GM19372 (cell line): ENCODE results near the gene TXNDC16.

Source experiments
- ATAC-seq: cut with Tn5 transposase; IDR thresholded peaks from one replicate; pipeline ENCODE4 v1.9.1; 2021; ENCODE audit warnings: mild to moderate bottlenecking, low read depth, moderate library complexity; ENCODE audit not compliant: unreplicated experiment

The TXNDC16 gene

DNA sequence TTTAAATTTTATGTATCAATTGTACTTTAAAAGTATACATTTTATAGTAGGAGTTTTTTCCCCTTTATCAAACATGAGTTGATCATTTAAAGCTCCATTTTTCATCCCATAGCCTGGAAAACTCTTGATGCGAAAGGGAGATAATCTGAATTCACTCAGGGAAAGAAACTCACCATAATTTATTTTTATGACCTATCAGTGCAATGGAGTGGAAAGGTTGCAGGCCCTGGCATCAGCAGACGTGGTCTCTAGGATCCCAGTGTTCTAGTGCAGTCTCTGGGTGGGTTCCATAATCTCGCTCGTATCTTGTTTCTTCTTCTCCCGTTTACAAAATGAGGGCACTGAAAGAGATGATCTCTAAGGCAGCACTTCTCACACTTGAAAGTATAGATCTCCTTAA is 153.2 kb downstream of the TXNDC16 start:
- no peak for ATAC-seq

DNA sequence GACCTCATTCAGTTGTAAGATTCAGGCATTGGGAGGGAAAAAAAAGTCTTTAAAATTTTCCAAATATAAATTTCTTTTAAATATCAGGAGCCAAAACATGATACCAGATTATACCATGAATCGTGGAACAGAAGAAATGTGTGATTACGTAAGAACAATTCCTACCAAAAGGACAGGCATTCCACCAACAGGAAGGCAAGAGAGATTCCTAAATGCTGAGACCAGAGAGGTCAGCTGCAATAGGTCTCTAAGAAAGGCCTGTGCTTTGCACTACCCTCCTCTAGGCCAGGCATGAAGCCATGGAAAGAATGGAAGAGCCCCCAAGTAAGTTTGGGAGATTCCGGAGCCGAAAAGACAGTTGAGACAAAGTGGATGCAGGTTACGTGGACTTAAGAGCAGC is 154.5 kb downstream of the TXNDC16 start:
- ATAC-seq: no peak

DNA sequence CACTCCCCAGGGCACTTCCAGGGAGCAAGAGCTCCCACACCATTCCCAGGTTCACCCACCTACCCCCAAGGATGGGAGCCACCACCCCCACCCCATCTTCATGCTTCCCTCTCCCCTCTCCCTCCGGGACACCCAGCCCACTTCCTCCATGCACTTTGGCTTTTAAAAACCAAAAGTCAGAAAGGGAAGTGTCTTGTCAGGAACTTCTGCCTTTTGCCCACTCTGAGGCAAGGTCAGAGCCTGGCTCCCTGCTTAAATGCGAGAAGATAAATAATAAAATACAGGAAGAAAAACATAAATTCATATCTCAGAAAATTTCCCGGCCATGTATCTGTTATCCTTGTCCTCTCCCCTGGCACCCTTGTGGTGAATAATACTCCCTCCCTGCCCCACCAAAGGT is 156.6 kb downstream of the TXNDC16 start:
- no peak for ATAC-seq

DNA sequence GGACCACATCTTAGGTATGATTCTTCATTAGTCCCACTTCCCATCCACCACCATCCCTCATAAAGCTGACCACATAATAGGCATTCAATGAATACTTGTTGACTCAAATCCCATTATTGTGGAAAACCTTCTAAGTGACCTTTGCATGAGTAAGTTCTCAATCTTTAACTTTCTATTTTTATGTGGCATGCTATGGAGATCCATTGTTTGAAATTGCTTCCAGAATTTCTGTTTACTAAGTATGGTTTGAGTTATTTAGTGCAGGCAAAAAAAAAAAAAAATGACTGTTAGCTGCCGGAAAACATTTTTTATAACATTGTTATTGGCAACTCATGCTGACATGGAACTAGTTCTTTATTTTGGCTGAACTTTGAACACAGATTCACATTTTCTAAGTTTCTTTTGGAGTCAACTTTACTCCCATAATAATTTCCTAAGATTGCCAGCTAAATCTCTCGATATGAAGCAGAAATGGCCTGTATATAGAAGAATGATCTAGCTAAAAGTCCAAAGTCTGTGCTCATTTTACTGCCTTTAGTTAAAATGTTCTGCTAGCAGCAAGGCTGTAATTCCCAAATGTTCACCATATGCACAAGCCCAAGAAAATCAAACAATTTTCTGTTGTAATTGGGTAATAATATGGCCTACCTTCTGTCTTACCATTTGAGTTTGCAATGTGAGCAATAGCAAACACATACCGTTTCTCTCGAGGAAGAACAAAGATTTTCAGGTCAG is 160.3 kb downstream of the TXNDC16 start:
- ATAC-seq: no peak
